HEK293 (cell line): ENCODE measurements around the gene NT5M.

ENCODE experiments used
- GLIS1 ChIP-seq: fragments of 450-650 bp; formaldehyde crosslinking; IDR thresholded peaks from 2 replicates; pipeline ENCODE4 v1.5.1; 2016; ENCODE audit warnings: missing biosample characterization, missing genetic modification characterization
- KLF9 ChIP-seq: fragments of 450-650 bp; formaldehyde crosslinking; IDR thresholded peaks from 2 replicates; pipeline ENCODE4 v1.5.1; 2016; ENCODE audit warnings: missing biosample characterization, missing genetic modification characterization, low read depth
- TRIM28 ChIP-seq: IDR thresholded peaks from 2 replicates; pipeline ENCODE4 v1.6.1; 2011; ENCODE audit warnings: low read length, control low read depth, borderline replicate concordance
- YY1 ChIP-seq: fragments of 450-650 bp; formaldehyde crosslinking; IDR thresholded peaks from 2 replicates; pipeline ENCODE4 v1.5.1; 2018; ENCODE audit warnings: missing biosample characterization, missing genetic modification characterization
- ZBTB11 ChIP-seq: fragments of 450-650 bp; formaldehyde crosslinking; conservative IDR thresholded peaks from 2 replicates; pipeline ENCODE4 v1.5.1; 2016; ENCODE audit warnings: low read depth, missing biosample characterization, missing genetic modification characterization
- ZBTB8A ChIP-seq: fragments of 450-650 bp; formaldehyde crosslinking; IDR thresholded peaks from 2 replicates; pipeline ENCODE4 v1.5.1; 2016; ENCODE audit warnings: missing biosample characterization, missing genetic modification characterization
- ZFP3 ChIP-seq: fragments of 450-650 bp; formaldehyde crosslinking; IDR thresholded peaks from 2 replicates; pipeline ENCODE4 v1.5.1; 2016; ENCODE audit warnings: low read depth, missing biosample characterization, missing genetic modification characterization
- ZNF157 ChIP-seq: fragments of 450-650 bp; formaldehyde crosslinking; IDR thresholded peaks from 2 replicates; pipeline ENCODE4 v1.5.1; 2016; ENCODE audit warnings: missing biosample characterization, missing genetic modification characterization
- ZNF2 ChIP-seq: fragments of 450-650 bp; formaldehyde crosslinking; IDR thresholded peaks from 2 replicates; pipeline ENCODE4 v1.5.1; 2016; ENCODE audit warnings: missing biosample characterization, missing genetic modification characterization
- ZNF211 ChIP-seq: fragments of 450-650 bp; formaldehyde crosslinking; IDR thresholded peaks from 2 replicates; pipeline ENCODE4 v1.5.1; 2016; ENCODE audit warnings: low read depth, missing biosample characterization, missing genetic modification characterization
- ZNF223 ChIP-seq: fragments of 450-650 bp; formaldehyde crosslinking; IDR thresholded peaks from 2 replicates; pipeline ENCODE4 v1.5.1; 2016; ENCODE audit warnings: missing biosample characterization, missing genetic modification characterization
- ZNF394 ChIP-seq: fragments of 450-650 bp; formaldehyde crosslinking; IDR thresholded peaks from 2 replicates; pipeline ENCODE4 v1.5.1; 2016; ENCODE audit warnings: missing biosample characterization, missing genetic modification characterization, mild to moderate bottlenecking, moderate library complexity, borderline replicate concordance
- ZNF521 ChIP-seq: fragments of 450-650 bp; formaldehyde crosslinking; IDR thresholded peaks from 2 replicates; pipeline ENCODE4 v1.5.1; 2017; ENCODE audit warnings: missing biosample characterization, mild to moderate bottlenecking, missing genetic modification characterization
- ZNF600 ChIP-seq: fragments of 450-650 bp; formaldehyde crosslinking; IDR thresholded peaks from 2 replicates; pipeline ENCODE4 v1.5.1; 2016; ENCODE audit warnings: missing biosample characterization, missing genetic modification characterization
- ZNF621 ChIP-seq: fragments of 450-650 bp; formaldehyde crosslinking; IDR thresholded peaks from 2 replicates; pipeline ENCODE4 v1.5.1; 2017; ENCODE audit warnings: missing biosample characterization, missing genetic modification characterization
- ZNF629 ChIP-seq: fragments of 450-650 bp; formaldehyde crosslinking; IDR thresholded peaks from 2 replicates; pipeline ENCODE4 v1.5.1; 2017; ENCODE audit warnings: missing biosample characterization, missing genetic modification characterization
- ZNF768 ChIP-seq: fragments of 450-650 bp; formaldehyde crosslinking; IDR thresholded peaks from 2 replicates; pipeline ENCODE4 v1.5.1; 2018; ENCODE audit warnings: missing biosample characterization, mild to moderate bottlenecking, missing genetic modification characterization
- ZSCAN30 ChIP-seq: fragments of 450-650 bp; IDR thresholded peaks from 2 replicates; pipeline ENCODE4 v1.5.1; 2018; ENCODE audit warnings: missing biosample characterization, mild to moderate bottlenecking, missing genetic modification characterization, moderate library complexity
- ZXDB ChIP-seq: fragments of 450-650 bp; formaldehyde crosslinking; IDR thresholded peaks from 2 replicates; pipeline ENCODE4 v1.5.1; 2016; ENCODE audit warnings: missing biosample characterization, missing genetic modification characterization
- TF ChIP-seq, protein P1 (sequence below): fragments of 450-650 bp; formaldehyde crosslinking; IDR thresholded peaks from 2 replicates; pipeline ENCODE4 v1.5.1; 2016; ENCODE audit warnings: missing biosample characterization, missing genetic modification characterization, borderline replicate concordance
- TF ChIP-seq, protein P2 (sequence below): fragments of 450-650 bp; formaldehyde crosslinking; IDR thresholded peaks from 2 replicates; pipeline ENCODE4 v1.5.1; 2016; ENCODE audit warnings: missing biosample characterization, missing genetic modification characterization
- TF ChIP-seq, protein P3 (sequence below): fragments of 450-650 bp; formaldehyde crosslinking; IDR thresholded peaks from 2 replicates; pipeline ENCODE4 v1.5.1; 2016; ENCODE audit warnings: missing biosample characterization, missing genetic modification characterization, borderline replicate concordance

Gene NT5M

DNA sequence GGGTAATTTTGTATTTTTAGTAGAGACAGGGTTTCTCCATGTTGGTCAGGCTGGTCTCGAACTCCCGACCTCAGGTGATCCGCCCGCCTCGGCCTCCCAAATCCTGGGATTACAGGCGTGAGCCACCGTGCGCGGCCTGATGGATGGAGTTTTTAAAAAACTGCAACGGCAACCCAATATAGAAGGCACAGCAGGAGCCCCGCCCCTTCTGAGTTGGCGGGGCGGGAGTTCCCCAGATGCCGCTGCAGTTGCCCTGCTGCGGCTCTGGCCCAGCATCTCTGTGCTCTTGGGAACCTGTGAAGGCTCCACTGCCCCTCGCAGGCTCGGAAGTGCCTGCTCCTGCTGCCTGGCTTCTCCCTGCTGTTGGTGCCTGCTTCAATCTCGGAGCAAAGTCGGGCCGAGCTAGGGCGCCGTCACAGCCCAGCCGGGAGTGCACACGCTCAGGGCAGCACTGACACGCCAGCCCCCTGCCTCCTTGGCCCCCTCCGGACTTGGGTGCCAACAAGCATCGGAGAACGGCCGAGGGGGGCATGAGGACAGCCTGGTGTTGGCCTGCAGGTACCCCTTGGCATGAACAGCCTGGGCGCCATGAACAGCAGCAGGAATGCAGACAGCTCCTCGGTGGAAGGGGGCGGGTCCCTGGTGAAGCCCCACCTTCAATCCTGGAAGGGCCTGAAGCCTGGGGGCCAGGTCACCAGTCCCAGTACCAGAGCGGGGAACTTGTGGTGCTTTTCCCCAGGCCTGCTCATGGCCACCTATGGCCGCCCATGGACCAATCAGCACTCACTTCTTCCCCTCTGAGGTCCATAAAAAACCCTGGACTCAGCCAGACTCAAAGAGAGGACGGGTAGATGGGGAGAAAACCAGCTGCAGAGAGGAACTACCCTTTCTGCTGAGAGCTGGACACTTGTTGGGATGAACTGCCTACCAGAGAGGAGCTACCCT lies 2.3 kb upstream of the NT5M start (continued):
- no peak for TF ChIP-seq TRIM28
- TF ChIP-seq ZNF621 (tag by site-specific recombination), result no peak
- TF ChIP-seq, protein P1, sequence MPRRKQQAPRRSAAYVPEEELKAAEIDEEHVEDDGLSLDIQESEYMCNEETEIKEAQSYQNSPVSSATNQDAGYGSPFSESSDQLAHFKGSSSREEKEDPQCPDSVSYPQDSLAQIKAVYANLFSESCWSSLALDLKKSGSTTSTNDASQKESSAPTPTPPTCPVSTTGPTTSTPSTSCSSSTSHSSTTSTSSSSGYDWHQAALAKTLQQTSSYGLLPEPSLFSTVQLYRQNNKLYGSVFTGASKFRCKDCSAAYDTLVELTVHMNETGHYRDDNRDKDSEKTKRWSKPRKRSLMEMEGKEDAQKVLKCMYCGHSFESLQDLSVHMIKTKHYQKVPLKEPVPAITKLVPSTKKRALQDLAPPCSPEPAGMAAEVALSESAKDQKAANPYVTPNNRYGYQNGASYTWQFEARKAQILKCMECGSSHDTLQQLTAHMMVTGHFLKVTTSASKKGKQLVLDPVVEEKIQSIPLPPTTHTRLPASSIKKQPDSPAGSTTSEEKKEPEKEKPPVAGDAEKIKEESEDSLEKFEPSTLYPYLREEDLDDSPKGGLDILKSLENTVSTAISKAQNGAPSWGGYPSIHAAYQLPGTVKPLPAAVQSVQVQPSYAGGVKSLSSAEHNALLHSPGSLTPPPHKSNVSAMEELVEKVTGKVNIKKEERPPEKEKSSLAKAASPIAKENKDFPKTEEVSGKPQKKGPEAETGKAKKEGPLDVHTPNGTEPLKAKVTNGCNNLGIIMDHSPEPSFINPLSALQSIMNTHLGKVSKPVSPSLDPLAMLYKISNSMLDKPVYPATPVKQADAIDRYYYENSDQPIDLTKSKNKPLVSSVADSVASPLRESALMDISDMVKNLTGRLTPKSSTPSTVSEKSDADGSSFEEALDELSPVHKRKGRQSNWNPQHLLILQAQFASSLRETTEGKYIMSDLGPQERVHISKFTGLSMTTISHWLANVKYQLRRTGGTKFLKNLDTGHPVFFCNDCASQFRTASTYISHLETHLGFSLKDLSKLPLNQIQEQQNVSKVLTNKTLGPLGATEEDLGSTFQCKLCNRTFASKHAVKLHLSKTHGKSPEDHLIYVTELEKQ (tag by site-specific recombination), result no peak
- peak; percentile 71 for TF ChIP-seq ZSCAN30
- peak; percentile 70; the same call in 1 of the 2 replicates for TF ChIP-seq ZNF2 (tag by site-specific recombination)
- TF ChIP-seq ZBTB11 (tag by site-specific recombination), result peak; percentile 24; the same call in 1 of the 2 replicates
- peak; percentile 62 for TF ChIP-seq GLIS1
- peak; percentile 92; the same call in 1 of the 2 replicates for TF ChIP-seq ZNF768
- no peak for TF ChIP-seq ZNF211
- no peak for TF ChIP-seq ZNF521 (tag by site-specific recombination)
- peak; percentile 98 for TF ChIP-seq ZNF600 (tag by site-specific recombination)
- TF ChIP-seq ZNF629, result peak; percentile 27
- no peak for TF ChIP-seq ZNF157 (tag by site-specific recombination)
- TF ChIP-seq ZNF223 (tag by site-specific recombination), result no peak
- TF ChIP-seq, protein P2, sequence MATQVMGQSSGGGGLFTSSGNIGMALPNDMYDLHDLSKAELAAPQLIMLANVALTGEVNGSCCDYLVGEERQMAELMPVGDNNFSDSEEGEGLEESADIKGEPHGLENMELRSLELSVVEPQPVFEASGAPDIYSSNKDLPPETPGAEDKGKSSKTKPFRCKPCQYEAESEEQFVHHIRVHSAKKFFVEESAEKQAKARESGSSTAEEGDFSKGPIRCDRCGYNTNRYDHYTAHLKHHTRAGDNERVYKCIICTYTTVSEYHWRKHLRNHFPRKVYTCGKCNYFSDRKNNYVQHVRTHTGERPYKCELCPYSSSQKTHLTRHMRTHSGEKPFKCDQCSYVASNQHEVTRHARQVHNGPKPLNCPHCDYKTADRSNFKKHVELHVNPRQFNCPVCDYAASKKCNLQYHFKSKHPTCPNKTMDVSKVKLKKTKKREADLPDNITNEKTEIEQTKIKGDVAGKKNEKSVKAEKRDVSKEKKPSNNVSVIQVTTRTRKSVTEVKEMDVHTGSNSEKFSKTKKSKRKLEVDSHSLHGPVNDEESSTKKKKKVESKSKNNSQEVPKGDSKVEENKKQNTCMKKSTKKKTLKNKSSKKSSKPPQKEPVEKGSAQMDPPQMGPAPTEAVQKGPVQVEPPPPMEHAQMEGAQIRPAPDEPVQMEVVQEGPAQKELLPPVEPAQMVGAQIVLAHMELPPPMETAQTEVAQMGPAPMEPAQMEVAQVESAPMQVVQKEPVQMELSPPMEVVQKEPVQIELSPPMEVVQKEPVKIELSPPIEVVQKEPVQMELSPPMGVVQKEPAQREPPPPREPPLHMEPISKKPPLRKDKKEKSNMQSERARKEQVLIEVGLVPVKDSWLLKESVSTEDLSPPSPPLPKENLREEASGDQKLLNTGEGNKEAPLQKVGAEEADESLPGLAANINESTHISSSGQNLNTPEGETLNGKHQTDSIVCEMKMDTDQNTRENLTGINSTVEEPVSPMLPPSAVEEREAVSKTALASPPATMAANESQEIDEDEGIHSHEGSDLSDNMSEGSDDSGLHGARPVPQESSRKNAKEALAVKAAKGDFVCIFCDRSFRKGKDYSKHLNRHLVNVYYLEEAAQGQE, result peak; percentile 64
- TF ChIP-seq, protein P3, sequence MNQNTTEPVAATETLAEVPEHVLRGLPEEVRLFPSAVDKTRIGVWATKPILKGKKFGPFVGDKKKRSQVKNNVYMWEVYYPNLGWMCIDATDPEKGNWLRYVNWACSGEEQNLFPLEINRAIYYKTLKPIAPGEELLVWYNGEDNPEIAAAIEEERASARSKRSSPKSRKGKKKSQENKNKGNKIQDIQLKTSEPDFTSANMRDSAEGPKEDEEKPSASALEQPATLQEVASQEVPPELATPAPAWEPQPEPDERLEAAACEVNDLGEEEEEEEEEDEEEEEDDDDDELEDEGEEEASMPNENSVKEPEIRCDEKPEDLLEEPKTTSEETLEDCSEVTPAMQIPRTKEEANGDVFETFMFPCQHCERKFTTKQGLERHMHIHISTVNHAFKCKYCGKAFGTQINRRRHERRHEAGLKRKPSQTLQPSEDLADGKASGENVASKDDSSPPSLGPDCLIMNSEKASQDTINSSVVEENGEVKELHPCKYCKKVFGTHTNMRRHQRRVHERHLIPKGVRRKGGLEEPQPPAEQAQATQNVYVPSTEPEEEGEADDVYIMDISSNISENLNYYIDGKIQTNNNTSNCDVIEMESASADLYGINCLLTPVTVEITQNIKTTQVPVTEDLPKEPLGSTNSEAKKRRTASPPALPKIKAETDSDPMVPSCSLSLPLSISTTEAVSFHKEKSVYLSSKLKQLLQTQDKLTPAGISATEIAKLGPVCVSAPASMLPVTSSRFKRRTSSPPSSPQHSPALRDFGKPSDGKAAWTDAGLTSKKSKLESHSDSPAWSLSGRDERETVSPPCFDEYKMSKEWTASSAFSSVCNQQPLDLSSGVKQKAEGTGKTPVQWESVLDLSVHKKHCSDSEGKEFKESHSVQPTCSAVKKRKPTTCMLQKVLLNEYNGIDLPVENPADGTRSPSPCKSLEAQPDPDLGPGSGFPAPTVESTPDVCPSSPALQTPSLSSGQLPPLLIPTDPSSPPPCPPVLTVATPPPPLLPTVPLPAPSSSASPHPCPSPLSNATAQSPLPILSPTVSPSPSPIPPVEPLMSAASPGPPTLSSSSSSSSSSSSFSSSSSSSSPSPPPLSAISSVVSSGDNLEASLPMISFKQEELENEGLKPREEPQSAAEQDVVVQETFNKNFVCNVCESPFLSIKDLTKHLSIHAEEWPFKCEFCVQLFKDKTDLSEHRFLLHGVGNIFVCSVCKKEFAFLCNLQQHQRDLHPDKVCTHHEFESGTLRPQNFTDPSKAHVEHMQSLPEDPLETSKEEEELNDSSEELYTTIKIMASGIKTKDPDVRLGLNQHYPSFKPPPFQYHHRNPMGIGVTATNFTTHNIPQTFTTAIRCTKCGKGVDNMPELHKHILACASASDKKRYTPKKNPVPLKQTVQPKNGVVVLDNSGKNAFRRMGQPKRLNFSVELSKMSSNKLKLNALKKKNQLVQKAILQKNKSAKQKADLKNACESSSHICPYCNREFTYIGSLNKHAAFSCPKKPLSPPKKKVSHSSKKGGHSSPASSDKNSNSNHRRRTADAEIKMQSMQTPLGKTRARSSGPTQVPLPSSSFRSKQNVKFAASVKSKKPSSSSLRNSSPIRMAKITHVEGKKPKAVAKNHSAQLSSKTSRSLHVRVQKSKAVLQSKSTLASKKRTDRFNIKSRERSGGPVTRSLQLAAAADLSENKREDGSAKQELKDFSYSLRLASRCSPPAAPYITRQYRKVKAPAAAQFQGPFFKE (tag by site-specific recombination), result no peak
- peak; percentile 37 for TF ChIP-seq ZXDB (tag by site-specific recombination)
- peak; percentile 91 for TF ChIP-seq ZBTB8A (tag by site-specific recombination)
- peak; percentile 82 for TF ChIP-seq KLF9 (tag by site-specific recombination)
- peak; percentile 36 for TF ChIP-seq ZNF394 (tag by site-specific recombination)
- TF ChIP-seq YY1, result peak; percentile 77
- no peak for TF ChIP-seq ZFP3 (tag by site-specific recombination)
